ENCODE measurements around the gene CNGB1. TPM values are rescaled to one million over a fixed set of nuclear protein-coding genes. Genes with fewer than 3 reads are reported as not detected.

CNGB1 gene
- polyA plus RNA-seq, 1 donor (not counting 4 experiments of a cell fraction or from before 2014, with no cell fraction given): 0.08 TPM

DNA sequence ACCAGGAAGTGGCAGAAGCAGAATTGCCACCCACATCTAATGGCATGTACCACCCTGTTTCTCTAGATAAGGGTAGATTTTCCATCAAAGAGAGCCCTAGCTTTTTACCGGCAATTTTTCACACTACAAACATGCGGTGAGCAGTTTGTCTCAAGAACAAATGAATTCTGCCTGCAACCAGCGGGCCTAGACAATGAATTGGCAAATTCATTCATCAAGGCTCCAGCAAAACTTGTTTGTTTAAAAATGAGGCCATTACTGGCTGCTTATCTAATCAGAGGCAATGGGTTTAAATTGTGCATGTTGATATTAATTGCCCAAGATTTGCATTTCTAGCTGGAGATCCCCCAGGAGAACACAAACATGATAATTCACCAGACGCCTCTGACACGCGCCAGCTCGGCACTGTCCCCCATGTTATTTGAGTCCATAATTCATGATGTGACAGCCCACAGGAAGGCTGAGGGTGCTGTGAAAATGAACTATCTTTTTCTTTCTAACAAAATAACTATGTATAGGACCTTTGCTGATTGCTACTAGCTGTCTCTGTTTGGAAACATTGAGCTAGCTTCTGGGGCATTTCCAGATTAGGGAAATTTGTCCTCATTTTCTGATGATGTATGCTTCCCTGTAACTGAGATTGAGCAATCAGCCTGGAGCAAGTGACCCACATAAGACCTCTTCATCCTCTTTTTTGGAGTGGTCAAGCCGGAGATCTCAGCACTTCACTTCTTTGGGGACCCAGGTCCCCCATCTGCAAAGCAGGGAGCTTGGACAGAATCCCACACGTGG is 80.8 kb downstream of the CNGB1 start:
- Histone ChIP-seq H4K20me1 (ENCODE audit: control insufficient read depth, extremely low read depth, insufficient read depth, low read length) (no peaks in the 10 kb centered on the region), H3K27me3 (ENCODE audit: control insufficient read depth, extremely low read depth, insufficient read depth, low read length) (no peaks in the 10 kb centered on the region), H3K9ac (ENCODE audit: control insufficient read depth, extremely low read depth, insufficient read depth, low read length) (no peak overlapping the region), H3K36me3 (ENCODE audit: control insufficient read depth in 2 of 2, extremely low read depth in 1 of 2, insufficient read depth in 2 of 2, low read length in 2 of 2) (no peaks in the 10 kb centered on the region), H2AFZ (ENCODE audit: control insufficient read depth, low read length) (no peak overlapping the region), H3K4me1 (ENCODE audit: control insufficient read depth, extremely low read depth, insufficient read depth, low read length) (peaks cover 9% of the 10 kb centered on the region), H3K4me2 (ENCODE audit: control insufficient read depth, extremely low read depth, insufficient read depth, low read depth, low read length) (no peak overlapping the region), H3K27ac (ENCODE audit: control insufficient read depth, insufficient read depth, low read length) (no peak overlapping the region), H3K9me3 (ENCODE audit: control insufficient read depth, low read depth, low read length) (no peaks in the 10 kb centered on the region), H3K9me1 (ENCODE audit: control insufficient read depth, extremely low read depth, insufficient read depth, low read length) (no peaks in the 10 kb centered on the region), H3K79me2 (ENCODE audit: control insufficient read depth, insufficient read depth, low read length) (no peaks in the 10 kb centered on the region), H3K4me3 (ENCODE audit: control insufficient read depth in 2 of 3, extremely low read depth in 1 of 3, insufficient read depth in 2 of 3, low read depth in 1 of 3, low read length in 3 of 3) (no peak overlapping the region)
- dilution Hi-C loops (cut with MboI; ENCODE audit: extremely low pct_ligation_motif_present, low sequenced_read_pairs): no loop called here
- TF ChIP-seq EZH2 (IDR thresholded peaks at IDR 0.05; ENCODE audit: low read length): no peak
- TF ChIP-seq CTCF (optimal IDR thresholded peaks at IDR 0.05 in 1 of 3, IDR thresholded peaks at IDR 0.05 in 1 of 3, conservative IDR thresholded peaks at IDR 0.05 in 1 of 3; ENCODE audit: extremely low read depth in 1 of 3, insufficient read depth in 2 of 3, low read length in 3 of 3): no peak
- DNase-seq (ENCODE audit: low read depth, low spot score): no peak
- FAIRE-seq: no peak

- no peak for FAIRE-seq
Observed at GRCh38 chr16:57889522-57889921, 81.4 kb downstream of the CNGB1 start.

More at GRCh38 chr16:57889522-57889921, 81.4 kb downstream of the CNGB1 start:
- Histone ChIP-seq H4K20me1 (ENCODE audit: control insufficient read depth, extremely low read depth, insufficient read depth, low read length) (no peaks in the 10 kb centered on the region), H3K9ac (ENCODE audit: control insufficient read depth, extremely low read depth, insufficient read depth, low read length) (no peak overlapping the region), H3K4me3 (ENCODE audit: control insufficient read depth in 2 of 3, extremely low read depth in 1 of 3, insufficient read depth in 2 of 3, low read depth in 1 of 3, low read length in 3 of 3) (no peak overlapping the region), H3K4me1 (ENCODE audit: control insufficient read depth, extremely low read depth, insufficient read depth, low read length) (peaks cover 9% of the 10 kb centered on the region), H3K9me1 (ENCODE audit: control insufficient read depth, extremely low read depth, insufficient read depth, low read length) (no peaks in the 10 kb centered on the region), H3K27ac (ENCODE audit: control insufficient read depth, insufficient read depth, low read length) (no peak overlapping the region), H2AFZ (ENCODE audit: control insufficient read depth, low read length) (no peak overlapping the region), H3K79me2 (ENCODE audit: control insufficient read depth, insufficient read depth, low read length) (no peaks in the 10 kb centered on the region), H3K36me3 (ENCODE audit: control insufficient read depth in 2 of 2, extremely low read depth in 1 of 2, insufficient read depth in 2 of 2, low read length in 2 of 2) (no peaks in the 10 kb centered on the region), H3K9me3 (ENCODE audit: control insufficient read depth, low read depth, low read length) (no peaks in the 10 kb centered on the region), H3K27me3 (ENCODE audit: control insufficient read depth, extremely low read depth, insufficient read depth, low read length) (peaks cover 6% of the 10 kb centered on the region), H3K4me2 (ENCODE audit: control insufficient read depth, extremely low read depth, insufficient read depth, low read depth, low read length) (no peak overlapping the region)
- TF ChIP-seq CTCF (optimal IDR thresholded peaks at IDR 0.05 in 1 of 3, IDR thresholded peaks at IDR 0.05 in 1 of 3, conservative IDR thresholded peaks at IDR 0.05 in 1 of 3; ENCODE audit: extremely low read depth in 1 of 3, insufficient read depth in 2 of 3, low read length in 3 of 3) (no peak), EZH2 (IDR thresholded peaks at IDR 0.05; ENCODE audit: low read length) (no peak)
- DNase-seq (ENCODE audit: low read depth, low spot score): no peak
- dilution Hi-C loops (cut with MboI; ENCODE audit: extremely low pct_ligation_motif_present, low sequenced_read_pairs): no loop called here

Data from keratinocyte (primary cell).